AG04450 (cell line): ENCODE data around the gene FEZ2. TPM values are rescaled to one million over a fixed set of nuclear protein-coding genes. Genes with fewer than 3 reads are reported as not detected.
A peak's percentile ranks its signal among the peaks of the same experiment; 100 is the strongest.

Experiments used
- CTCF ChIA-PET: fragments of 300-600, 350-600 bp; formaldehyde crosslinking; extraction: SDS; loops from one replicate; lab custom pipeline; 2022; ENCODE audit warnings: antibody characterized with exemption, inconsistent platforms; lab: Charles Lee
- POLR2A ChIA-PET: fragments of 350-600 bp; formaldehyde crosslinking; extraction: SDS; loops from one replicate; lab custom pipeline; 2021; ENCODE audit warnings: antibody characterized with exemption, inconsistent platforms; lab: Yijun Ruan, JAX
- DNase-seq: peaks from one replicate; pipeline ENCODE4 v3.0.0-alpha.2; 2011; ENCODE audit warnings: low read depth, low spot score
- H3K27ac ChIP-seq: one replicate; pipeline ENCODE4 v1.5.1; 2012; ENCODE audit warnings: low read depth, low read length, control low read depth
- H3K27me3 ChIP-seq: one replicate; pipeline ENCODE4 v1.6.0; 2012; ENCODE audit warnings: low read length; ENCODE audit not compliant: control insufficient read depth, insufficient read depth
- H3K4me3 ChIP-seq: 2 replicates; pipeline ENCODE4 v1.5.1; 2011; ENCODE audit warnings: mild to moderate bottlenecking, low read depth, low read length, control low read depth
- H3K9me3 ChIP-seq: 2 replicates; pipeline ENCODE4 v1.5.1; 2012; ENCODE audit warnings: low read length; ENCODE audit not compliant: control insufficient read depth, insufficient read depth
- polyA plus RNA-seq: library from polyadenylated mRNA; depleted of rRNA; stranded (reverse); fragments of >200 nt; gene quantifications from 2 replicates; pipeline ENCODE4 v1.2.3, GENCODE V29; 2011
- TF ChIP-seq, protein P1 (sequence below): IDR thresholded peaks from 2 replicates; pipeline ENCODE4 v1.5.1; 2011; ENCODE audit warnings: low read depth, low read length, control low read depth, inconsistent platforms

FEZ2 gene
- polyA plus RNA-seq, 1 experiment = 87.5 TPM

DNA sequence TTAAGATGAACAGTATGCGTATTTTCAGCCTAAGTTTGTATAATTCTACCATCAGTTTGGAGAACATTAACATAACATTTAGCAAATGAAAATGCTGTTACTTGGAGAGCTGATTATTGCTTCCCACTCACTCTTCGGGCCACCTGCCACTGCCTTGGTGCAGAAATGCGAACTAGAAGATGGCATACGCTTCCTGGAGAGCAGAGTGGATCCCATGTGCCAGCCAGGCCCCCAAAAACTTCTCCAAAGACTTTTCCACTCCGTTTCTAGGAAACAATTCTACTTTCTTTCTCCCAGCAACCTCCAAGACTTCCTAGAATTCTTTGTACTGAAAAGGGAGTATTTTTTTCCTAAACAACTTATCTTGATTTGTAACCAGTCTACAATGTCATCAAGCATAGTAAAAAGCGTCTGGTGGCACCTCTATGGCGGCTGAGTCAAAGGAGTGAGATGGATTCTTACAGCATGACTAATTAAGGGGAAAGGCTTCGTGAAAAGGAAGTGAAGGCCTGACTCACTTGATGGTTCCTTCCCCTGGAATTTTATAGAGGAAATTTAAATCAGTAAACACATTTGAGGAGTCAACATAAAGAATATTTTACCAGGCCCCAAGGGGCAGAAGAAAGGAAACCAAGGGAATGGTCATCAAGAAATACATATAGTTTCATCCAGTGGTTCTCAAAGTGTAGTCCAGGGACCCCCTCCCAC, 36.6 kb downstream of the FEZ2 start:
- peak; percentile 66 for DNase-seq
- H3K9me3 ChIP-seq = no peaks in the 10 kb centered on the region
- ChIA-PET CTCF (interaction anchor here (6.4 kb wide), 1 partner anchor 104 kb away, joined by 29 read pairs; no protein-coding TSS in a partner anchor), POLR2A (interaction anchor here (0.6 kb wide), 1 partner anchor 36 kb away, joined by 3 read pairs; the partner anchor contains the start of gene FEZ2)
- H3K27me3 ChIP-seq = no peaks in the 10 kb centered on the region
- H3K4me3 ChIP-seq = no peak overlapping the region
- H3K27ac ChIP-seq = peak overlapping the region; percentile 83
- TF ChIP-seq, protein P1, sequence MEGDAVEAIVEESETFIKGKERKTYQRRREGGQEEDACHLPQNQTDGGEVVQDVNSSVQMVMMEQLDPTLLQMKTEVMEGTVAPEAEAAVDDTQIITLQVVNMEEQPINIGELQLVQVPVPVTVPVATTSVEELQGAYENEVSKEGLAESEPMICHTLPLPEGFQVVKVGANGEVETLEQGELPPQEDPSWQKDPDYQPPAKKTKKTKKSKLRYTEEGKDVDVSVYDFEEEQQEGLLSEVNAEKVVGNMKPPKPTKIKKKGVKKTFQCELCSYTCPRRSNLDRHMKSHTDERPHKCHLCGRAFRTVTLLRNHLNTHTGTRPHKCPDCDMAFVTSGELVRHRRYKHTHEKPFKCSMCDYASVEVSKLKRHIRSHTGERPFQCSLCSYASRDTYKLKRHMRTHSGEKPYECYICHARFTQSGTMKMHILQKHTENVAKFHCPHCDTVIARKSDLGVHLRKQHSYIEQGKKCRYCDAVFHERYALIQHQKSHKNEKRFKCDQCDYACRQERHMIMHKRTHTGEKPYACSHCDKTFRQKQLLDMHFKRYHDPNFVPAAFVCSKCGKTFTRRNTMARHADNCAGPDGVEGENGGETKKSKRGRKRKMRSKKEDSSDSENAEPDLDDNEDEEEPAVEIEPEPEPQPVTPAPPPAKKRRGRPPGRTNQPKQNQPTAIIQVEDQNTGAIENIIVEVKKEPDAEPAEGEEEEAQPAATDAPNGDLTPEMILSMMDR = no peak

GRCh38 chr2:36560726-36561125, 37.2 kb downstream of the FEZ2 start:
- ChIA-PET POLR2A (no interaction called here), CTCF (interaction anchor here (6.4 kb wide), 1 partner anchor 104 kb away, joined by 29 read pairs; no protein-coding TSS in a partner anchor)
- DNase-seq = no peak
- Histone ChIP-seq H3K9me3 (no peaks in the 10 kb centered on the region), H3K27ac (no peak overlapping the region), H3K27me3 (no peaks in the 10 kb centered on the region), H3K4me3 (no peak overlapping the region)
- TF ChIP-seq, protein P1 = no peak

DNA sequence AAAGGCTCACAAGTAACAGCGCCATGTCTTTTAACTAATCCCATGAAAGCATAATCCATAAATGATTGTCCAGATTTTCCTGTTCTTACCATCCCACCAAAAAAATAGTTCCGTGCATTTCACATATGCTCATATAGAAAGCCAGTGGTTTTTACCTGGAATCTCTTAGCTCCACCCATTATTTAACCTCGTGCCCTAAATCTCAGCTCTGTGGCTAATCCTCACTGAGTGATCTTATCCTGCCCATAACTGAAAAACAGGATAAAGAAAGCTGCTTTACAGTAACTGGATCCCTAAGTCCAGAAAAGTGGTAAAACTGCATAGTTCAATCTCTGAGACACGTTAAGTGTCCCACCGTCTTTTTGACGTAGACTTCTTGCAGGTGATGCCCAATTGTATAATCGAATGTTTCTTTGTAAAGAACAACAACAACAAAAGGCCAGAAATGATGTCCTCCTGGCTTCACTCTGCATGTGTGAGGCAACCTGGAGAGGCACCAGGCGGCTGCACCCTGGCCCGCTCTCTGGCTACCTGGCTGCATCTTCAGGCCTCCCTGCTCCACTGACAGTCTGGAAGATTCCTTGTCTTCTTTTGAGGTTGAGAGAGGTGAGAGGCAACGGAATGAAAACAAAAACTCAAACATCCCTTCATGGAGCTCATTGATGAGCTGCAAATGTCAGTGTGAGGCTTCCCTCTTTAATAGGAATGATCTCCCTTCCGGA, 38.6 kb downstream of the FEZ2 start:
- TF ChIP-seq, protein P1 = no peak
- ChIA-PET POLR2A (no interaction called here), CTCF (interaction anchor here (0.6 to 6.4 kb wide), 2 partner anchors 55 to 106 kb away, joined by 3 to 29 read pairs; no protein-coding TSS in a partner anchor)
- H3K9me3 ChIP-seq = no peaks in the 10 kb centered on the region
- no peaks in the 10 kb centered on the region for H3K27me3 ChIP-seq
- H3K27ac ChIP-seq = no peak overlapping the region
- no peak overlapping the region for H3K4me3 ChIP-seq
- no peak for DNase-seq

DNA sequence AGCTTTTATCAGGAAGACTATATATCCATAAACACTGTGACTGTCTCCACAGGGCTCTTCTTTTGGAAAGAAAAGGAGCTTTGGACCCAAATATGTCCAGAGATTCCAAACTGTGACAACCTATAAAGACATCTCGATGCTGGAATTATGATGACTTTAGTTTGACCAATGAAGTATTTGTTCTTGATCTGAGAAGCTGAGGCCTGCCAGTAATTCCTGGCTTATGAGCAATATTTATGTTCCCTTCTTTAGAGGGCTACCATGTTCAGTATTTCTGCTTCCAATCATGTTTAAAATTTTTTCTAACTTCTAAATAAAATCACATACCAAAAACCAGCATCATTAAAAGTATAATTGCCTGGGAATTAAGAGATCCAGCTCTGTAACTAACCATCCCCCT, 41.1 kb downstream of the FEZ2 start:
- ChIA-PET CTCF (interaction anchor here (0.5 to 2.3 kb wide), 5 partner anchors 11 to 663 kb away, joined by 5 to 10 read pairs (median 5); no protein-coding TSS in a partner anchor), POLR2A (interaction anchor here (0.5 to 1.8 kb wide), 3 partner anchors 41 to 179 kb away, joined by 4 to 5 read pairs (median 5); partner anchors contain the start of gene FEZ2)
- Histone ChIP-seq H3K9me3 (no peaks in the 10 kb centered on the region), H3K4me3 (no peak overlapping the region), H3K27ac (no peak overlapping the region), H3K27me3 (no peaks in the 10 kb centered on the region)
- TF ChIP-seq, protein P1 = no peak
- DNase-seq = peak; percentile 29
